Cardiac muscle cell (in vitro differentiated cells and primary cell): ENCODE results near the gene ATP6V1A. TPM values are rescaled to one million over a fixed set of nuclear protein-coding genes. Genes with fewer than 3 reads are reported as not detected.

Experiments used
- DNase-seq, 2 donors: peaks; one replicate each; pipeline versions ENCODE4 v3.0.0 to v3.0.0-alpha.2; 2010 to 2017; ENCODE audit warnings: low read depth in 1 of 2, low spot score in 1 of 2
- H3K27ac ChIP-seq: fragments of 200-600 bp; sonication (generic); 2 replicates; pipeline ENCODE4 v1.5.1; 2016
- H3K27me3 ChIP-seq: fragments of 200-600 bp; sonication (generic); 2 replicates; pipeline ENCODE4 v1.6.0; 2016; ENCODE audit warnings: control low read depth
- H3K36me3 ChIP-seq: fragments of 200-600 bp; sonication (generic); 2 replicates; pipeline ENCODE4 v1.5.1; 2016; ENCODE audit warnings: control low read depth
- H3K4me1 ChIP-seq: fragments of 200-600 bp; sonication (generic); 2 replicates; pipeline ENCODE4 v1.8.1; 2017; ENCODE audit warnings: low read depth, mild to moderate bottlenecking, mixed run types
- H3K4me3 ChIP-seq: fragments of 200-600 bp; sonication (generic); 2 replicates; pipeline ENCODE4 v1.5.1; 2016; ENCODE audit warnings: mild to moderate bottlenecking
- H3K9me3 ChIP-seq: fragments of 200-600 bp; sonication (generic); 2 replicates; pipeline ENCODE4 v1.5.1; 2017; ENCODE audit warnings: low read depth, mild to moderate bottlenecking, control low read depth
- polyA plus RNA-seq: library from polyadenylated mRNA; unstranded; fragments of >200 nt; fragmentation: Nextera tagmentation; extraction: Ambion mirVana; gene quantifications from 2 replicates; pipeline ENCODE4 v1.2.1, GENCODE V29; 2016
- total RNA-seq: library from RNA; depleted of rRNA; stranded (reverse); fragments of >200 nt; gene quantifications from 2 replicates; pipeline ENCODE4 v1.2.3, GENCODE V29; 2016
- TF ChIP-seq, protein P1 (sequence below): IDR thresholded peaks from 2 replicates; pipeline ENCODE4 v1.5.1; 2012; ENCODE audit warnings: low read depth, mild to moderate bottlenecking, low read length

Gene ATP6V1A
- total and polyA plus RNA-seq, 2 experiments from 2014 or later = 27.6 to 41.3 TPM

DNA sequence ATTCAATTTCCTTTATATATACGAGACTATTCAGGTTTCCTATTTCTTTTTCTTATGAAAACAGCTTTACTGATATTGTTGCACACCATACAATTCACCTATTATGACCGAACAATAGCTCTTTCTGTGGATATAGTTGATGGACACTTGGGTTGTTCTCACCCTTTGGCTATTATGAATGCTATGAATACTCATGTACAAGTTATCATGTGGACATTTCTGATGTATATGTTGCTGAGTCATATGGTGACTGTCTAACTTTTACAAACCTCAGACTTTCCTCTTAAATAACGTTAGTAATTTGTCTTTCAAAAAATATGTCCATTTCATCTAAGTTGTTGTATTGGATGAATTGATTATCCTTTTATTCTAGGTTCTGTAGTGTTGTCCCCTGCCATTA is 34.7 kb upstream of the ATP6V1A start:
- H3K27me3 ChIP-seq = no peaks in the 10 kb centered on the region

GRCh38 chr3:113714702-113715101 is 32.1 kb upstream of the ATP6V1A start:
- Histone ChIP-seq H3K27ac (peak overlapping the region; percentile 55), H3K9me3 (no peaks in the 10 kb centered on the region), H3K4me1 (no peaks in the 10 kb centered on the region), H3K36me3 (peaks cover 8% of the 10 kb centered on the region), H3K27me3 (no peaks in the 10 kb centered on the region), H3K4me3 (no peak overlapping the region)
- TF ChIP-seq, protein P1, sequence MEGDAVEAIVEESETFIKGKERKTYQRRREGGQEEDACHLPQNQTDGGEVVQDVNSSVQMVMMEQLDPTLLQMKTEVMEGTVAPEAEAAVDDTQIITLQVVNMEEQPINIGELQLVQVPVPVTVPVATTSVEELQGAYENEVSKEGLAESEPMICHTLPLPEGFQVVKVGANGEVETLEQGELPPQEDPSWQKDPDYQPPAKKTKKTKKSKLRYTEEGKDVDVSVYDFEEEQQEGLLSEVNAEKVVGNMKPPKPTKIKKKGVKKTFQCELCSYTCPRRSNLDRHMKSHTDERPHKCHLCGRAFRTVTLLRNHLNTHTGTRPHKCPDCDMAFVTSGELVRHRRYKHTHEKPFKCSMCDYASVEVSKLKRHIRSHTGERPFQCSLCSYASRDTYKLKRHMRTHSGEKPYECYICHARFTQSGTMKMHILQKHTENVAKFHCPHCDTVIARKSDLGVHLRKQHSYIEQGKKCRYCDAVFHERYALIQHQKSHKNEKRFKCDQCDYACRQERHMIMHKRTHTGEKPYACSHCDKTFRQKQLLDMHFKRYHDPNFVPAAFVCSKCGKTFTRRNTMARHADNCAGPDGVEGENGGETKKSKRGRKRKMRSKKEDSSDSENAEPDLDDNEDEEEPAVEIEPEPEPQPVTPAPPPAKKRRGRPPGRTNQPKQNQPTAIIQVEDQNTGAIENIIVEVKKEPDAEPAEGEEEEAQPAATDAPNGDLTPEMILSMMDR = no peak
- no peak for DNase-seq

More for the DNA sequence above, 34.7 kb upstream of the ATP6V1A start:
- no peak overlapping the region for H3K27ac ChIP-seq
- no peaks in the 10 kb centered on the region for H3K36me3 ChIP-seq
- H3K4me1 ChIP-seq = no peaks in the 10 kb centered on the region
- no peaks in the 10 kb centered on the region for H3K9me3 ChIP-seq
- peak in 1 of 2 donors; percentile 13 for DNase-seq
- TF ChIP-seq, protein P1 = no peak
- H3K4me3 ChIP-seq = no peak overlapping the region

- Histone ChIP-seq H3K4me1 (no peaks in the 10 kb centered on the region), H3K9me3 (no peaks in the 10 kb centered on the region), H3K27me3 (no peaks in the 10 kb centered on the region), H3K36me3 (peaks cover 32% of the 10 kb centered on the region), H3K27ac (no peak overlapping the region), H3K4me3 (no peak overlapping the region)
- TF ChIP-seq, protein P1 = no peak
- no peak for DNase-seq
Measured at GRCh38 chr3:113717308-113717707, 29.5 kb upstream of the ATP6V1A start.

DNA sequence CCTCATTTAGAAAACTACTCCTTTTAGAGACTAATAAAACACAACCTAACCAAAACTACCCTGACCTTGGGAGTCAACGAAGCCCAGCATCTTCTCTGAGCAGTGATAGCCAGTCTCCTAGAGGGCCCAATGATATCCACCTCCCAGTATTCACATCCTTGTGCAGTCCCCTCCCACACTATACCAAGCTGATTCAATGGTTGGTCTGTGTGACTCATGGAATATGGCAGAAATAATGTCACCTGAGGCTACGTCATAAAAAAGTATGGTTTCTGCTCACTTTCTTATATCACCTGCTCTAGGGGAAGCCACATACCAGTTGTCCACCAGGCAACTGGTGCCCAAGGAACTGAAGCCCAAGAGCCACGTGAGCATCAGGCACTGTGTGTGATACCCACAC is 29.0 kb upstream of the ATP6V1A start:
- H3K4me3 ChIP-seq = no peak overlapping the region
- DNase-seq = no peak
- peaks cover 37% of the 10 kb centered on the region for H3K36me3 ChIP-seq
- TF ChIP-seq, protein P1 = no peak
- no peak overlapping the region for H3K27ac ChIP-seq
- no peaks in the 10 kb centered on the region for H3K9me3 ChIP-seq
- H3K27me3 ChIP-seq = no peaks in the 10 kb centered on the region
- no peaks in the 10 kb centered on the region for H3K4me1 ChIP-seq

- DNase-seq = no peak
- H3K27ac ChIP-seq = no peak overlapping the region
- peaks cover 39% of the 10 kb centered on the region for H3K36me3 ChIP-seq
- H3K27me3 ChIP-seq = no peaks in the 10 kb centered on the region
- no peak overlapping the region for H3K4me3 ChIP-seq
- TF ChIP-seq, protein P1 = no peak
- H3K4me1 ChIP-seq = no peaks in the 10 kb centered on the region
- no peaks in the 10 kb centered on the region for H3K9me3 ChIP-seq
Measured at GRCh38 chr3:113719294-113719693, 27.5 kb upstream of the ATP6V1A start.

DNA sequence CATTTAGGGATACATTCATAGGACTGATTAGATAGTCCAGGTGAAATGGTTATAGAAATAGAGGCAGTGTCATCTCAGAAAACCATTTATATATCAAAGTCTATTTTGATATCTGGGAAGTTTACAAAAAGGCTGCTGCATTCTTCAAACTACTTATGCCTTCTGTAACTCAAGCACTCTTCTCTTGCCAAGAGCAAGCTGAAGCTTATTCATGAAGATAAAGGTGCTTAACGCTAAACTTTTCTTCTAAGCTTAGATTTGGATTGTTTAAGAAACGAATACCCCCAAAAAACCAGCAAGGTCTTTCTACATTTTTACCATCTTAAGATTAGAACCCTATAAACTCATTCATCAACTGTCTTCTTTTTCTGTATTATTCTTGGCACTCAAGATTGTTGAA is 27.1 kb upstream of the ATP6V1A start:
- Histone ChIP-seq H3K9me3 (no peaks in the 10 kb centered on the region), H3K36me3 (peaks cover 39% of the 10 kb centered on the region), H3K27ac (no peak overlapping the region), H3K4me1 (no peaks in the 10 kb centered on the region), H3K4me3 (no peak overlapping the region), H3K27me3 (no peaks in the 10 kb centered on the region)
- DNase-seq = no peak
- TF ChIP-seq, protein P1 = no peak
